H1 (cell line): ENCODE results near the gene RAB39A. TPM values are rescaled to one million over a fixed set of nuclear protein-coding genes. Genes with fewer than 3 reads are reported as not detected.

Source experiments
- CTCF ChIA-PET: fragments of 300-600 bp; sonication (Branson Sonifier 250); formaldehyde crosslinking; loops from one replicate; lab custom pipeline; 2021; ENCODE audit not compliant: partially characterized antibody; lab: Charles Lee
- POLR2A ChIA-PET: fragments of 300-600 bp; sonication (Branson Sonifier 250); formaldehyde crosslinking; loops from one replicate; lab custom pipeline; 2021; ENCODE audit warnings: inconsistent platforms; ENCODE audit not compliant: partially characterized antibody; lab: Charles Lee
- DNase-seq, 2 experiments: peaks; one replicate each; pipeline versions ENCODE4 v3.0.0 to v3.0.0-alpha.2; 2010 to 2022; ENCODE audit warnings: low spot score in 2 of 2, low read depth in 1 of 2, mixed read lengths in 1 of 2
- FAIRE-seq: peaks from 2 replicates; lab custom pipeline; 2011; peaks lifted over from hg19 to GRCh38; lab: Jason Lieb, UNC
- H2AFZ ChIP-seq: 2 replicates; pipeline ENCODE4 v1.8.1; 2012; ENCODE audit warnings: low read length, inconsistent platforms
- H2AK5ac ChIP-seq: 2 replicates; pipeline ENCODE4 v1.6.1; 2013; ENCODE audit warnings: low read depth, low read length
- H2BK120ac ChIP-seq: replicated peaks from 2 replicates; pipeline ENCODE3; 2013; ENCODE audit warnings: low read depth, low read length, inconsistent platforms
- H2BK12ac ChIP-seq: 2 replicates; pipeline ENCODE4 v1.6.1; 2013; ENCODE audit warnings: low read depth, low read length
- H2BK15ac ChIP-seq: 2 replicates; pipeline ENCODE4 v1.6.1; 2013; ENCODE audit warnings: low read length
- H2BK20ac ChIP-seq: 2 replicates; pipeline ENCODE4 v1.6.1; 2013; ENCODE audit warnings: low read length
- H2BK5ac ChIP-seq: 2 replicates; pipeline ENCODE4 v1.6.1; 2013; ENCODE audit warnings: low read depth, low read length
- H3K14ac ChIP-seq: 2 replicates; pipeline ENCODE4 v1.6.1; 2013; ENCODE audit warnings: inconsistent platforms; ENCODE audit not compliant: insufficient read length
- H3K18ac ChIP-seq: 2 replicates; pipeline ENCODE4 v1.6.1; 2013; ENCODE audit warnings: low read length; ENCODE audit errors: extremely low read depth
- H3K23ac ChIP-seq: 2 replicates; pipeline ENCODE4 v1.6.1; 2013; ENCODE audit warnings: inconsistent platforms; ENCODE audit not compliant: insufficient read length
- H3K23me2 ChIP-seq: 2 replicates; pipeline ENCODE4 v1.6.1; 2013; ENCODE audit warnings: low read depth, low read length
- H3K27ac ChIP-seq: 2 replicates; pipeline ENCODE4 v1.6.1; 2011; ENCODE audit warnings: low read depth, low read length, inconsistent platforms
- H3K27me3 ChIP-seq, 4 experiments: replicated peaks in 1 of 4; 1 replicate in 1 of 4; 2 replicates in 3 of 4; pipeline versions ENCODE4 v1.6.1 to v1.8.1; 2011 to 2013; ENCODE audit warnings: low read length in 3 of 4, mild to moderate bottlenecking in 3 of 4, inconsistent platforms in 2 of 4, mixed read lengths in 2 of 4, moderate library complexity in 1 of 4; ENCODE audit not compliant: control insufficient read depth in 3 of 4, insufficient read depth in 3 of 4; ENCODE audit errors: extremely low read depth in 1 of 4
- H3K36me3 ChIP-seq, 4 experiments: 2 replicates each; pipeline versions ENCODE4 v1.6.1 to v1.8.1; 2011 to 2013; ENCODE audit warnings: mild to moderate bottlenecking in 4 of 4, low read length in 3 of 4, moderate library complexity in 2 of 4, control low read depth in 1 of 4, inconsistent platforms in 1 of 4; ENCODE audit not compliant: insufficient read depth in 4 of 4, control insufficient read depth in 2 of 4
- H3K4ac ChIP-seq: replicated peaks from 2 replicates; pipeline ENCODE3; 2013; ENCODE audit warnings: low read length, low read depth, mixed read lengths, inconsistent platforms; ENCODE audit not compliant: insufficient read length
- H3K4me1 ChIP-seq, 4 experiments: replicated peaks in 1 of 4; 1 replicate in 1 of 4; 2 replicates in 3 of 4; pipeline versions ENCODE4 v1.6.1 to v1.8.1; 2011 to 2013; ENCODE audit warnings: low read length in 3 of 4, inconsistent platforms in 2 of 4, mixed read lengths in 1 of 4; ENCODE audit not compliant: insufficient read depth in 4 of 4, control insufficient read depth in 3 of 4
- H3K4me2 ChIP-seq, 2 experiments: 2 replicates each; pipeline versions ENCODE4 v1.6.1 to v1.8.1; 2011 to 2013; ENCODE audit warnings: low read depth in 2 of 2, low read length in 2 of 2, control low read depth in 1 of 2, inconsistent platforms in 1 of 2, mild to moderate bottlenecking in 1 of 2; ENCODE audit not compliant: insufficient read depth in 1 of 2
- H3K4me3 ChIP-seq, 4 experiments: fragments of 200-600, 300-600 bp in 1 of 4; sonication (generic), shearing (Covaris generic), sonication (Bioruptor Twin) in 1 of 4; 2 replicates each; pipeline versions ENCODE4 v1.5.1 to v1.8.1; 2011 to 2016; ENCODE audit warnings: low read length in 4 of 4, low read depth in 3 of 4, control low read depth in 2 of 4, inconsistent platforms in 2 of 4, mild to moderate bottlenecking in 2 of 4, mixed read lengths in 1 of 4, moderate library complexity in 1 of 4; ENCODE audit not compliant: insufficient read depth in 2 of 4; ENCODE audit errors: extremely low read depth in 1 of 4
- H3K56ac ChIP-seq: replicated peaks from 2 replicates; pipeline ENCODE3; 2013; ENCODE audit warnings: low read depth, mild to moderate bottlenecking, mixed read lengths, low read length, inconsistent platforms; ENCODE audit not compliant: insufficient read length
- H3K79me1 ChIP-seq: 2 replicates; pipeline ENCODE4 v1.6.1; 2013; ENCODE audit warnings: low read depth, low read length, control low read depth
- H3K79me2 ChIP-seq, 2 experiments: 2 replicates each; pipeline versions ENCODE4 v1.6.1 to v1.8.1; 2012 to 2013; ENCODE audit warnings: low read length in 2 of 2, mild to moderate bottlenecking in 2 of 2, inconsistent platforms in 1 of 2; ENCODE audit not compliant: insufficient read depth in 2 of 2, control insufficient read depth in 1 of 2
- H3K9ac ChIP-seq, 4 experiments: replicated peaks in 1 of 4; 1 replicate in 1 of 4; 2 replicates in 3 of 4; pipeline versions ENCODE4 v1.6.1 to v1.8.1; 2011 to 2013; ENCODE audit warnings: low read depth in 3 of 4, low read length in 3 of 4, control low read depth in 2 of 4, mild to moderate bottlenecking in 2 of 4, moderate library complexity in 2 of 4, inconsistent platforms in 1 of 4; ENCODE audit errors: extremely low read depth in 1 of 4
- H3K9me3 ChIP-seq, 2 experiments: 2 replicates each; pipeline versions ENCODE4 v1.6.1 to v1.8.1; 2012 to 2013; ENCODE audit warnings: mild to moderate bottlenecking in 2 of 2, moderate library complexity in 2 of 2, control low read depth in 1 of 2, inconsistent platforms in 1 of 2, low read depth in 1 of 2, low read length in 1 of 2, mixed read lengths in 1 of 2; ENCODE audit not compliant: insufficient read depth in 2 of 2
- H4K20me1 ChIP-seq, 2 experiments: replicated peaks in 1 of 2; 2 replicates each; pipeline versions ENCODE3 to v1.8.1; 2011 to 2013; ENCODE audit warnings: inconsistent platforms in 2 of 2, low read length in 2 of 2, mild to moderate bottlenecking in 1 of 2; ENCODE audit not compliant: insufficient read depth in 2 of 2, control insufficient read depth in 1 of 2
- H4K5ac ChIP-seq: 2 replicates; pipeline ENCODE4 v1.6.1; 2013; ENCODE audit warnings: low read length, low read depth, mixed read lengths, inconsistent platforms; ENCODE audit not compliant: insufficient read length
- H4K8ac ChIP-seq: 2 replicates; pipeline ENCODE4 v1.8.0; 2013; ENCODE audit warnings: mild to moderate bottlenecking, moderate library complexity, low read length, inconsistent platforms; ENCODE audit not compliant: insufficient read depth; ENCODE audit errors: extremely low read depth
- H4K91ac ChIP-seq: replicated peaks from 2 replicates; pipeline ENCODE3; 2013; ENCODE audit warnings: low read length, mixed read lengths, inconsistent platforms; ENCODE audit not compliant: insufficient read length
- CBX8 ChIP-seq: fragments of 300-800, 300-1000 bp; sonication (generic); IDR thresholded peaks from 2 replicates; pipeline ENCODE4 v1.7.1; 2016; ENCODE audit warnings: low read depth, low read length, borderline replicate concordance
- PHF8 ChIP-seq: fragments of 200-600 bp; sonication (generic); conservative IDR thresholded peaks from 2 replicates; pipeline ENCODE4 v1.7.1; 2012; ENCODE audit warnings: low read depth, mild to moderate bottlenecking, inconsistent platforms, low read length, moderate library complexity
- TEAD4 ChIP-seq: IDR thresholded peaks from 2 replicates; pipeline ENCODE4 v1.6.1; 2012; ENCODE audit warnings: low read depth, low read length, inconsistent platforms, mixed read lengths
- WGBS, 2 experiments: shearing (Covaris generic) in 1 of 2; methylation state at CpG; one replicate each; pipeline versions ENCODE4 v1.1.6 to v1.1.7; 2013 to 2015; ENCODE audit warnings: low lambda C conversion rate in 2 of 2, mixed read lengths in 2 of 2, inconsistent platforms in 1 of 2, low coverage in 1 of 2, missing lambda C conversion rate in 1 of 2; ENCODE audit not compliant: insufficient replicate concordance in 2 of 2, insufficient coverage in 1 of 2, insufficient read length in 1 of 2; ENCODE audit errors: extremely low coverage in 1 of 2, missing lambda C conversion rate in 1 of 2; 5-methylcytosine and 5-hydroxymethylcytosine counted together
- polyA plus RNA-seq, 7 experiments: library from polyadenylated mRNA; depleted of rRNA in 3 of 7; stranded (reverse) in 5 of 7; unstranded in 2 of 7; fragments of >200 nt in 5 of 7; fragments of 200-250 nt in 2 of 7; gene quantifications; 1 replicate in 5 of 7; 2 replicates in 1 of 7; 4 replicates in 1 of 7; pipeline versions ENCODE4 v1.2.1 to v1.2.3, GENCODE V29; 2011 to 2013; ENCODE audit warnings: missing spikeins in 2 of 7, mixed read lengths in 2 of 7
- total RNA-seq: library from RNA; stranded (reverse); fragmentation: NEBNext Ultra II Directional; extraction: Animal tissue kit (Norgen Biotek cat#: 25700); gene quantifications from 2 replicates; pipeline ENCODE4 v1.2.1, GENCODE V29; 2021

The RAB39A gene
- total and polyA plus RNA-seq, 2 of the 8 experiments (the other 6 are each of a cell fraction or from before 2014, with no cell fraction given): 7.1 to 19.1 TPM

DNA sequence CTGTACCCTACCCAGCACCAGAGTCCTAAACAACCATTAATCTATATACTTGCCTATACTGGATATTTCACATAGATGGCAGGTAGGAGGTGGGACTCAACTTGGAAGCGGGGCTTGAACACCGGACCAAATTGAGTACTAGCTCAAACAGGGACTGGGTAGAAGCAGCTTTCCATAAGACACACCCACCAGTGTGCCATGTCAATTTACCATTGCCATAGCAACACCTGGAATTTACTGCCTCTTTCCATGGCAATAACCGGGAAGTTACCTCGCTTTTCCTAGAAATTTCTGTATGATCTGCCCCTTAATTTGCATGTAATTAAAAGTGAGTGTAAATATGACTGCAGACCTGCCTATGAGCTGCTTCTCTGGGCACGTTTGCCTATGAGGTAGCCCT lies 41.8 kb downstream of the RAB39A start:
- no peak overlapping the region for H2BK120ac ChIP-seq
- no peak for DNase-seq
- H2BK5ac ChIP-seq: no peak overlapping the region
- no peak overlapping the region for H2BK12ac ChIP-seq
- H4K20me1 ChIP-seq: no peaks in the 10 kb centered on the region
- CTCF ChIA-PET: interaction anchor here (1.2 to 2.2 kb wide), 11 partner anchors 10 to 85 kb away, joined by 3 to 18 read pairs (median 8); partner anchors contain the start of gene CUL5
- no peaks in the 10 kb centered on the region for H3K27me3 ChIP-seq
- POLR2A ChIA-PET: interaction anchor here (1.6 to 1.8 kb wide), 3 partner anchors 21 to 41 kb away, joined by 3 to 9 read pairs (median 6); partner anchors contain the start of gene CUL5
- no peaks in the 10 kb centered on the region for H3K79me1 ChIP-seq
- H4K8ac ChIP-seq: no peak overlapping the region
- no peak overlapping the region for H4K91ac ChIP-seq
- H2AK5ac ChIP-seq: no peak overlapping the region
- no peak overlapping the region for H3K9ac ChIP-seq
- H3K4me1 ChIP-seq: peaks cover 0 to 4% (median 0%) of the 10 kb centered on the region in 4 experiments; a peak in 1 of 7 replicates
- no peak overlapping the region for H3K23ac ChIP-seq
- TF ChIP-seq CBX8 (no peak), PHF8 (no peak), TEAD4 (0 out of 2 replicates have a peak, but pooled peaks have one; percentile 48)
- TF ChIP-seq, all 59 proteins: peak for 1
- Histone ChIP-seq H3K36me3 (no peaks in the 10 kb centered on the region), H3K4ac (no peak overlapping the region), H3K14ac (no peak overlapping the region), H3K79me2 (no peaks in the 10 kb centered on the region), H3K18ac (no peak overlapping the region), H3K23me2 (no peaks in the 10 kb centered on the region), H3K56ac (no peak overlapping the region), H3K4me3 (no peak overlapping the region), H3K9me3 (no peaks in the 10 kb centered on the region), H3K4me2 (no peak overlapping the region), H3K27ac (no peak overlapping the region; the same call in 1 of the 2 replicates), H2BK20ac (no peak overlapping the region), H2BK15ac (no peak overlapping the region), H2AFZ (no peak overlapping the region), H4K5ac (no peak overlapping the region)
- no peak for FAIRE-seq
- WGBS, 2 experiments: 88% methylated on average over 5 of the region's 5 CpGs; no CpG with 5 or more reads in 1 of the 2 experiments
